ENCODE results near the gene ACSS3.
"Not testable (repeated sequence)": the region's sequence is repeated elsewhere in the genome, so short reads cannot be mapped to it uniquely, and the experiment has no call there.

The ACSS3 gene

GRCh38 chr12:81077686-81078441 lies at the start of gene ACSS3:
ACSS3 (plus strand) TSS chr12:81078079; CDS start chr12:81078121, 42 bp downstream.
- no peak for DNase-seq

- no peak for DNase-seq
Measured at GRCh38 chr12:81034926-81035325, 43.0 kb upstream of the ACSS3 start.

GRCh38 chr12:81039231-81039630 lies 38.6 kb upstream of the ACSS3 start:
- DNase-seq = no peak

GRCh38 chr12:81043979-81044740 lies 33.7 kb upstream of the ACSS3 start:
- DNase-seq = no peak

DNA sequence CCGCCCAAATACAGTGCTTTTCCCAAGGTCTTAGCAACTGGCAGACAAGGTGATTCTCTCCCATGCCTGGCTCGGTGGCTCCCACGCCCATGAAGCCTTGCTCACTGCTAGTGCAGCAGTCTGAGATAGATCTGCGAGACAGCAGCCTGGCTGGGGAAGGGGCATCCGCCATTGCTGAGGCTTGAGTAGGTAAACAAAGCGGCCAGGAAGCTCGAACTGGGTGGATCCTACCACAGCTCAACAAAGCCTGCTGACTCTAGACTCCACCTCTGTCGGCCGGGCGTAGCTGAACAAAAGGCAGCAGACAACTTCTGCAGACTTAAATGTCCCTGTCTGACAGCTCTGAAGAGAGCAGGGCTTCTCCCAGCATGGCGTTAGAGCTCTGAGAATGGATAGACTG lies 12.9 kb upstream of the ACSS3 start:
- DNase-seq = not testable (repeated sequence)

- DNase-seq = no peak
Measured at GRCh38 chr12:81070846-81071245, 7.0 kb upstream of the ACSS3 start.

DNA sequence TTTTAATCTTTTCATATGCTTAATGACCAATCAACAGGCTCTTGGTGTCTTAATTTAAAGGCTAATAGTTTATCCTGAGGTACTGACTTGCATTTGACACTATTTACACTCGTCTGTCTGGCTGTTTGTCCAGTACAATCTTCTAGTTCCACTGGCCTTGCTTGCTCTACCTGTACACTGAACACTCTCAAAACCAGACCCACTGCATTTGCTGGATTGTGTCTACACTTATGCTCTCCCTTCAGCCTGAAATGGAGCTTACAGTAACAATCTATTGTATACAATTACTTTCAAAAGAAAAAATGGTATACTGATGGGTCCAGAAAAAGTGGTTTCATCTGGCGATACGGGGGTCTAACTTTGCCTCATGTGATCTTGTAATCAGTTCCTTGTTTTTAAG lies 2.3 kb upstream of the ACSS3 start:
- DNase-seq = no peak

DNA sequence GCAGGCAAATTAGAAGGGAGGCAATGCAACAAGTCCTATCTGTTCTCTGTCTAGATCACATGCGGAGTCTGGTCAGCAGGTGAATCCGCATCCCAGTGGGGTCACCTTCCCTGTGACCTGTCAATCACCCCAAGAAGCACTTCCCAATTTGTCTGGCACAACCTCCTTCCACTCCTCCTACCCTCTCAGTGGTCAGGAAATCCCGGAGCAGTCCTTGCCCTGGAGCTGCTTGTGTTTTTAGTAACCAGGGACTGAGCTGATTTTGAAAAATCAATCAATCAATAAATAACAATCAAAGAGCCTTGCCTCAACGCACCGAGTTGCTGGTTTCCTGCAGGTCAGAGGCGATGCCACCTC lies 572 bp upstream of the ACSS3 start:
- DNase-seq = no peak

DNA sequence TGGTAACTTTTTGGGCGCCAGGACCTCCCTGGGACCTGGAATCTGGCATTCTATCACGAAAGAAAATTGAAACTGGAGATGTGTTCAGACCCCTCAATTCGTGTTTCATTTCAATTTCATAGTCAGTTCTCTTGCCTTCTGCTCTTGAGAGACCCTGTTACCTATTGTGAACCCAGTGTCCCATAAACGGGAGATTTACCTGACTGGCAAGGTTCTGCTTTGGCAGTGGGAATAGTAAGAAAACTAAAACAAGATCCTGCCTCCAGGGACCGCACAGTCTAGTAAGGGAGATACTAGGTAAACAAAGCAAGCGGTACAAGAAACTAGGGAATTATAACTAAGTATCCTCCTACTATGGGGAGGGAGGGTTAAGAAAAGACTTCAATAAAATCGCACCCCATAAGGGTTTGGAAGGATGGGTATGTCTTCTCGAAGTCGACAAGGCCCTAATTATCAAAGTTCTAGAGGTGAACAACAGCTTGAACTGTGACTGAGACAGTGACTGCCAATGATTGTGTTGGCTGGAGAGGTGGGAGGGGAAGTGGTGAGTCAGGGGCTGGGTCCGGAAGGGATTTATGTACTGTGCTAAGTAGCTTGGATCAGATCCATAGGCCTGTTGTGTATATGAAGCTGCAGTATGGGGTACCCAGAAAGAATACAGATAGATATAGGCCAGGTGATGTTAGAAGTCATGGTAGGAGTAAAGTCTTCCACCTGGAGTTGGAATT lies 754 bp downstream of the ACSS3 start:
- DNase-seq = no peak

DNA sequence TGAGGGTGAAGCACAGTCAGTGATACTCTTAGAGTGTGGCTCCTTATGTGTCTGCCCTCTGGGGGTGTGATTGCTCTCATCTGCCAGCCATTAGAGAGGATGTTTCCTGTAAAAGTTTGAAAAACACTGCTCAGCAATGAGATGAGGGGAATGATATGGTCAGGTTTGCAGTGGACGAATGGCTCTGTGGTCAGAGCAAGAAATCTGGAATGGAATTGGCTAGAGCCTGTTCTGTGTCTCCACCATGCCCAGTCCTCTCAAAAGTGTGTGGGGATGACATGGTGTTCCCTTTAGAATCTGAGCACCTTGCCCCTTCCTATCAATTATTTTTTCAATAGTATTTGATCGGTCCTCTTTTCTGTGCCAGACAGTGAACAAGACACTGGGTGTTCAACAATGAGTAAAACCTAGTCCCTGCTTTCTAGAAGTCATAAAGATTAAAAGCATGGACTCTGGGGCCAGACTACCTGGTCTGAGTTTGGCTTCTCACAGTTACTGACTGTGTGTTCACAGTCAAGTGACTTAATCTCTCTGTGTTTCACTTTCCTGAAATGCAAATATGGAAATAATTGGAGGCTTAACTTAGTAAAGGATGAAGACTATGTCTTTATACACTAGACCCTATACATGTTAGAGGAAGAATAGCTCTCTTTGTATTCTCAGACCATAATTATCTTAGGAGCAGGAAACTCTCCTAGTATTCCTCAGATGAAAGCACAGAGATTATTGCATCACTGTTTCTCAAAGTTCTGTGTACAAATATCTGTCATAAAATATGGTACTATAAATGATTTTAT lies 1.6 kb downstream of the ACSS3 start:
- no peak for DNase-seq

- DNase-seq = no peak
Measured at GRCh38 chr12:81080431-81080983, 2.6 kb downstream of the ACSS3 start.

- no peak for DNase-seq
Measured at GRCh38 chr12:81081726-81082125, 3.8 kb downstream of the ACSS3 start.

- no peak for DNase-seq
Measured at GRCh38 chr12:81083018-81083417, 5.1 kb downstream of the ACSS3 start.

- DNase-seq = no peak
Measured at GRCh38 chr12:81083906-81084513, 6.1 kb downstream of the ACSS3 start.

DNA sequence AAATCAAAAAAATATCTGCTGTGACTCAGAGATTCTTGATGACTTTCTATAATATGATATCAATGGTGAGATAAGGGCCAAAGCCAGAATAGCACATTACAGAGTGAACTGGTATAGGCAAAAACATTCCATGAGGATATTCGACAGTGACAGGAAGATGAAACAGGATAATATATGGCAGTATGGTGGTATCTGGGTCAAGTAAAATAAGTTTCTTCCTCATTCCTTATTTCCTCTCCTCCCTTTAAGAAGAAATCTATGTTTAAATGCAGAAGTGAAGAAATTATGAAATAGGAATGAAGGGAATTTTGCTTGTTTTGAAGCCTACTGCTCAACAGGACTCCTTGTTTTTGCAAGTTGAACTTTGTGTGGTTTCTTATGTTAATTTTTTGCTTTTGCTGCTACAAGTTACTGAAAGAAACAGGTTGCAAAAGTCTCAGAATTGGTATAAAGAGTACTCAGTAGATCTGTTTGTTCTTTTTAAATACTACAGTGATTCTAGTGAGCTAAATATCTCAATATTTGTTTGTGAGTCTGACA lies 7.0 kb downstream of the ACSS3 start:
- no peak for DNase-seq

DNA sequence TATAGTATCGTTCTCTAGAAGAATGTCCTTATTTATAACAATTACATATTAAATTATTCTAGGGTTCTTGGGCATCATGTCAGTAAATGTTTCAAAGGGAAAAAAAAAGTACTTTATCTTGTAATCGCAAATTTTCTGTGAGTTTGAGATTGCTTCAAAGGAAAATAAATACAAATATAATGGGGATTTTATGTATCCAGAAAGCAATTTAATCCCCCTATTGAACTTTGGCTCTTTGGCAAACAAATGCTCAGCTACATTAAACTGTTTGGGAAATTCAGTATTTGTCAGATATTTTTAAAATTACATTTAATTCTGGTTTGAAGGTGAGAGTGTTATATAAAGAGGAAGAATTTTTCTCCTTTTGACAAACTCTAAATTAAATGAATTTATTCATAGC lies 8.0 kb downstream of the ACSS3 start:
- no peak for DNase-seq

- no peak for DNase-seq
Measured at GRCh38 chr12:81086342-81086741, 8.5 kb downstream of the ACSS3 start.

DNA sequence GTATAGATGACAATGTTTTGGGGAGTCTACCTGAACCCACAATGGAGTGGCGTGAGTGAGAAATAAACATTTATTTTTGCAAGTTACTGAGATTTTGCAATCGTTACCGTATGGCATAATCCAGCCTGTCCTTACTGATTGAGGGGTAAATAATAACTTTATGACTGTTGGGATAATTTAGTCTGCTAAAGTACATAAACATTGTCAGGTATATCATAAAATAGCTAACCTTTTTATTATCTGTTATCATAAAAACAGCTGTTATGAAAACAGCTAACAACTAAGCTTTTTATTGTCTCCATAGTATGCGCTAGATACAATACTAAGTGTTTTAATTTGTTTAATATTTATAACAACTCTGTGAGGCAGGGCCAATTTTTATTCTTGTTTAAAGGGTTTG lies 10.3 kb downstream of the ACSS3 start:
- no peak for DNase-seq

DNA sequence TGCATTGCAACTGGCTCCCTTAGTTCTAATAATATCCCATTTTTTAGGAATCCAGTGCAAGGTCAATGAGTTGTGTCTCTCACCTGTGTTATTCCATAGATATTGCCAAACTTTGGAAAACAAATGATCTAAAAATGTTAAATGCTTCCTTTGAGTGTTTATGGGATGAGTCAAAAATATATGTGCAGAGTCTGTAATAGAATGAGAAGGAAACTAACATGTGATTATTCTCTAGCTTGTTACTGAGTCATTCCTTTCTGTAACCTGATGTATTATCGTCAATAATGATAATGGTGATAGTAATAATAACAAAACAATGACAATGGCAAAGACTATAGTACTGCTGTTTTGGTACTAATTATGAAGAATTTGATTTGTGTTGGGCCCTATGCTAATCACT lies 11.5 kb downstream of the ACSS3 start:
- DNase-seq = no peak

DNA sequence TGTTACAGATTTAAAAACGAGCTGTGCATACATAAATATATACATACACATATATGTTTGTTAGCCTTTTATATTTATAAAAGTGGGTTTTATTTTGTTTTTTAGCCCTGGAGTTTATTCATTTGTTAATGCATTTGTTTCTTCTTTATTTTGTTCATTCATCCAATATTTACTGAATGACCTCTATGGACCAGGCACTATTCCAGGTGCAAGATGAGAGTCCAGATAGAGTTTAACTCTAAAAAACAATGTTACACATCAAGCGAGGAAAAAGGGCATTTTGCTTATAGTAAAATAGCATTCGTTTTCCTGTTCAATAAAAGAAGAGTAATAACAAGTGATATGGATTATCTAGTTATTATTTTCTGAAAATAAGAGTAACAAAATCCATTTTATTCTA lies 14.2 kb downstream of the ACSS3 start:
- DNase-seq = no peak

- DNase-seq = no peak
Measured at GRCh38 chr12:81094718-81095360, 17.0 kb downstream of the ACSS3 start.

Data from activated CD4-positive, CD25-positive, alpha-beta regulatory T cell (primary cell).